ENCODE measurements around the gene CTDP1. TPM values are rescaled to one million over a fixed set of nuclear protein-coding genes. Genes with fewer than 3 reads are reported as not detected.
"Not testable (repeated sequence)": the region's sequence is repeated elsewhere in the genome, so short reads cannot be mapped to it uniquely, and the experiment has no call there.

The CTDP1 gene
- total RNA-seq, 4 donors from 2014 or later = 12.3 to 21.8 (median 16.5) TPM

GRCh38 chr18:79690586-79691482, 11.2 kb downstream of the CTDP1 start:
- no peak for ATAC-seq
- Histone ChIP-seq H3K4me1 (peaks cover 0 to 8% of the 10 kb centered on the region in 2 donors), H3K4me3 (no peak overlapping the region), H3K27ac (no peak overlapping the region), H3K36me3 (peaks cover 0 to 7% of the 10 kb centered on the region in 2 donors), H3K27me3 (no peaks in the 10 kb centered on the region), H3K9me3 (no peaks in the 10 kb centered on the region)
- intact Hi-C loops (cut with DNase I; ENCODE audit: low total_unique reads) = no loop called here
- no peak for DNase-seq
- in situ Hi-C loops (cut with MboI; ENCODE audit: low sequenced_read_pairs in 4 of 4) = no loop called here
- TF ChIP-seq POLR2A (IDR thresholded peaks at IDR 0.05) (no peak), CTCF (IDR thresholded peaks at IDR 0.05 in 4 of 5, conservative IDR thresholded peaks at IDR 0.05 in 1 of 5) (no peak)

- H3K4me1 ChIP-seq = peaks cover 0 to 8% of the 10 kb centered on the region in 2 donors
- in situ Hi-C loops (cut with MboI; ENCODE audit: low sequenced_read_pairs in 4 of 4) (no loop called here), intact Hi-C loops (cut with DNase I; ENCODE audit: low total_unique reads) (no loop called here)
- TF ChIP-seq CTCF (IDR thresholded peaks at IDR 0.05 in 4 of 5, conservative IDR thresholded peaks at IDR 0.05 in 1 of 5) (no peak), POLR2A (IDR thresholded peaks at IDR 0.05) (no peak)
- H3K36me3 ChIP-seq = peaks cover 0 to 18% of the 10 kb centered on the region in 2 donors
- no peak overlapping the region for H3K4me3 ChIP-seq
- no peaks in the 10 kb centered on the region for H3K9me3 ChIP-seq
- DNase-seq = no peak
- H3K27me3 ChIP-seq = no peaks in the 10 kb centered on the region
- no peak overlapping the region for H3K27ac ChIP-seq
- no peak for ATAC-seq
Measured at GRCh38 chr18:79692056-79692455, 12.5 kb downstream of the CTDP1 start.

GRCh38 chr18:79692886-79693285, 13.3 kb downstream of the CTDP1 start:
- Histone ChIP-seq H3K4me3 (no peak overlapping the region), H3K4me1 (peaks cover 0 to 8% of the 10 kb centered on the region in 2 donors), H3K36me3 (peaks cover 0 to 26% of the 10 kb centered on the region in 2 donors), H3K27ac (no peak overlapping the region), H3K27me3 (no peaks in the 10 kb centered on the region), H3K9me3 (no peaks in the 10 kb centered on the region)
- DNase-seq = no peak
- no peak for ATAC-seq
- intact Hi-C loops (cut with DNase I; ENCODE audit: low total_unique reads) = no loop called here
- TF ChIP-seq CTCF (IDR thresholded peaks at IDR 0.05 in 4 of 5, conservative IDR thresholded peaks at IDR 0.05 in 1 of 5) (no peak), POLR2A (IDR thresholded peaks at IDR 0.05) (no peak)
- in situ Hi-C loops (cut with MboI; ENCODE audit: low sequenced_read_pairs in 4 of 4) = no loop called here

DNA sequence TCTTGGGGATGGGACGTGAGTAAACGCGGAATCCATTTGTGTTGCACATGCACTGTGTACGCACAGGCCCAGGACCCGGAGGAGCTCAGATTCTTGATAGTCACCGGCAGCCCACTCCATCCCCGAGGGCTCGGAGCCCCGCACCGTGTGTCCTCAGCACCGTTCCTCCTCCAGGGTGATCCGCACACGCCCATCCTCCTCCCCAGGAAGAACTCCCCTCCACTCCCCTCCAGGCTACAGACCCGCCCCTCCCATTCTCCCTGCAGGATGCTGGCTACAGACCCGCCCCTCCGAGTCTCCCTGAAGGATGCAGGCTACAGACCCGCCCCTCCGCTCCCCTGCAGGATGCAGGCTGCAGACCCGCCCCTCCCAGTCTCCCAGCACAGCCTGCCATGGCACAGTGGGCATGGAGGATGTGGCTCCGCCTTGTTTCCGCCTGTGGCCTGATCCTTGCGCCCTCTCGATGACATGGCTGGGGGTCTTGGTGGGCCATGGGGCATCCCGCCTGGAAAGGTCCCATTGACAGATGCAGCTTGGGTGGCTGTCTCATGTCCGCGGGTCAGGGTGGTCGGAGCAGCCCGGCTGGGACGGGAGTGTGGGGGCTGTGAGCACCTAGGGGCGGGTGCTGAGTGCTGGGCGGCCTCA, 14.1 kb downstream of the CTDP1 start:
- ATAC-seq (no peak), DNase-seq (no peak)
- TF ChIP-seq POLR2A (IDR thresholded peaks at IDR 0.05) (no peak), CTCF (IDR thresholded peaks at IDR 0.05 in 4 of 5, conservative IDR thresholded peaks at IDR 0.05 in 1 of 5) (no peak)
- H3K4me3 ChIP-seq = no peak overlapping the region
- intact Hi-C loops (cut with DNase I; ENCODE audit: low total_unique reads) = no loop called here
- no peak overlapping the region for H3K27ac ChIP-seq
- H3K36me3 ChIP-seq = peaks cover 0 to 33% of the 10 kb centered on the region in 2 donors
- peaks cover 0 to 4% of the 10 kb centered on the region in 2 donors for H3K4me1 ChIP-seq
- no peaks in the 10 kb centered on the region for H3K27me3 ChIP-seq
- in situ Hi-C loops (cut with MboI; ENCODE audit: low sequenced_read_pairs in 4 of 4) = no loop called here
- no peaks in the 10 kb centered on the region for H3K9me3 ChIP-seq

DNA sequence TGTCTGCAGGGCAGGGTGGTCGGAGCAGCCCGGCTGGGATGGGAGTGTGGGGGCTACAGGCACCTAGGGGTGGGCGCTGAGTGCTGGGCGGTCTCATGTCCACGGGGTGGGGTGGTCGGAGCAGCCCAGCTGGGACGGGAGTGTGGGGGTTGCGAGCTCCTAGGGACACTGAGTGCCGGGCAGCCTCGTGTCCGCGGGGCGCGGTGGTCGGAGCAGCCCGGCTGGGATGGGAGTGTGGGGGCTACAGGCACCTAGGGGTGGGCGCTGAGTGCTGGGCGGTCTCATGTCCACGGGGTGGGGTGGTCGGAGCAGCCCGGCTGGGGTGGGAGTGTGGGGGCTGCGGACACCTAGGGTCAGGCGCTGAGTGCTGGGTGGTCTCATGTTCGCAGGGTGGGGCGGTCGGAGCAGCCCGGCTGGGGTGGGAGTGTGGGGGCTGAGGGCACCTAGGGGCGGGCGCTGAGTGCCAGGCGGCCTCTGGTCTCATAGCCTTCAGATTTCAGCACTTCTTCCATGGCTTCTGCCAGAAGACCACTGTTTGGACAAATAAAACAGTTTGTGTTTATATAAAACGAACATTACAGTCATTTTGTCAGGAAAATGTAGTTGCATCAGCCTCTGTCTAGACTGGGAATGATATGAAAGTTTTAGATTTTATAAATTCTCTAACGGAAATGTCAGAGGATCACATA, 14.7 kb downstream of the CTDP1 start:
- H3K4me1 ChIP-seq; H3K9me3 ChIP-seq; in situ Hi-C loops (cut with MboI; ENCODE audit: low sequenced_read_pairs in 4 of 4); H3K27me3 ChIP-seq; H3K4me3 ChIP-seq; ATAC-seq; intact Hi-C loops (cut with DNase I; ENCODE audit: low total_unique reads); H3K27ac ChIP-seq; DNase-seq: not testable (repeated sequence)
- peaks cover 0 to 33% of the 10 kb centered on the region in 2 donors for H3K36me3 ChIP-seq

Measured in gastrocnemius medialis (tissue), 4 donors.